Keratinocyte (primary cell): Measurements from ENCODE around the gene AGPAT2. TPM values are rescaled to one million over a fixed set of nuclear protein-coding genes. Genes with fewer than 3 reads are reported as not detected.

Source experiments
- DNase-seq: peaks from one replicate; pipeline ENCODE4 v3.0.0-alpha.2; 2011; ENCODE audit warnings: low read depth, missing footprints, low spot score
- FAIRE-seq: peaks from 2 replicates; lab custom pipeline; 2011; peaks lifted over from hg19 to GRCh38; lab: Jason Lieb, UNC
- H2AFZ ChIP-seq: 2 replicates; pipeline ENCODE4 v1.6.0; 2012; ENCODE audit warnings: low read length, control low read depth, inconsistent platforms; ENCODE audit not compliant: control insufficient read depth
- H3K27ac ChIP-seq: 2 replicates; pipeline ENCODE4 v1.5.1; 2011; ENCODE audit warnings: low read length; ENCODE audit not compliant: control insufficient read depth, insufficient read depth
- H3K27me3 ChIP-seq: 3 replicates; pipeline ENCODE4 v1.6.0; 2011; ENCODE audit warnings: low read length; ENCODE audit not compliant: control insufficient read depth, insufficient read depth; ENCODE audit errors: extremely low read depth
- H3K36me3 ChIP-seq, 2 experiments: 2 replicates in 1 of 2; 3 replicates in 1 of 2; pipeline ENCODE4 v1.5.1; 2011; ENCODE audit warnings: low read length in 2 of 2, mild to moderate bottlenecking in 1 of 2; ENCODE audit not compliant: control insufficient read depth in 2 of 2, insufficient read depth in 2 of 2; ENCODE audit errors: extremely low read depth in 1 of 2
- H3K4me1 ChIP-seq: 3 replicates; pipeline ENCODE4 v1.5.1; 2011; ENCODE audit warnings: low read length; ENCODE audit not compliant: control insufficient read depth, insufficient read depth; ENCODE audit errors: extremely low read depth
- H3K4me2 ChIP-seq: 3 replicates; pipeline ENCODE4 v1.6.0; 2011; ENCODE audit warnings: low read depth, low read length; ENCODE audit not compliant: control insufficient read depth, insufficient read depth; ENCODE audit errors: extremely low read depth
- H3K4me3 ChIP-seq, 3 experiments: fragments of 200-600 bp in 1 of 3; sonication (generic) in 1 of 3; 2 replicates in 2 of 3; 3 replicates in 1 of 3; pipeline ENCODE4 v1.5.1; 2011 to 2016; ENCODE audit warnings: low read length in 3 of 3, mild to moderate bottlenecking in 3 of 3, control low read depth in 2 of 3, inconsistent platforms in 1 of 3, low read depth in 1 of 3, mixed read lengths in 1 of 3, mixed run types in 1 of 3, moderate library complexity in 1 of 3; ENCODE audit not compliant: control insufficient read depth in 2 of 3, insufficient read depth in 2 of 3; ENCODE audit errors: extremely low read depth in 1 of 3
- H3K79me2 ChIP-seq: 2 replicates; pipeline ENCODE4 v1.6.0; 2012; ENCODE audit warnings: low read length; ENCODE audit not compliant: control insufficient read depth, insufficient read depth
- H3K9ac ChIP-seq: 3 replicates; pipeline ENCODE4 v1.6.0; 2011; ENCODE audit warnings: low read length; ENCODE audit not compliant: control insufficient read depth, insufficient read depth; ENCODE audit errors: extremely low read depth
- H3K9me1 ChIP-seq: 3 replicates; pipeline ENCODE4 v1.6.0; 2011; ENCODE audit warnings: low read length; ENCODE audit not compliant: control insufficient read depth, insufficient read depth; ENCODE audit errors: extremely low read depth
- H3K9me3 ChIP-seq: 2 replicates; pipeline ENCODE4 v1.5.1; 2012; ENCODE audit warnings: low read depth, low read length; ENCODE audit not compliant: control insufficient read depth
- H4K20me1 ChIP-seq: 3 replicates; pipeline ENCODE4 v1.6.0; 2011; ENCODE audit warnings: low read length; ENCODE audit not compliant: control insufficient read depth, insufficient read depth; ENCODE audit errors: extremely low read depth
- CTCF ChIP-seq, 3 experiments: IDR thresholded peaks in 1 of 3; conservative IDR thresholded peaks in 1 of 3; optimal IDR thresholded peaks in 1 of 3; 2 replicates in 2 of 3; 3 replicates in 1 of 3; pipeline versions ENCODE3 to v1.5.1; 2011; ENCODE audit warnings: low read length in 3 of 3, mild to moderate bottlenecking in 3 of 3, moderate library complexity in 2 of 3, control low read depth in 1 of 3, inconsistent platforms in 1 of 3; ENCODE audit not compliant: insufficient read depth in 2 of 3; ENCODE audit errors: extremely low read depth in 1 of 3
- EZH2 ChIP-seq: IDR thresholded peaks from one replicate; pipeline ENCODE4 v1.6.1; 2012; ENCODE audit warnings: inconsistent platforms, mild to moderate bottlenecking, low read length, moderate library complexity
- dilution Hi-C: fragments of 300-500 bp; cut with MboI; formaldehyde crosslinking; loops from one replicate; pipeline ENCODE4 v1.7.0; 2020; ENCODE audit warnings: low sequenced_read_pairs; ENCODE audit not compliant: extremely low pct_ligation_motif_present
- polyA plus RNA-seq, 5 experiments: library from polyadenylated mRNA; depleted of rRNA in 3 of 5; stranded (reverse) in 3 of 5; stranded (forward) in 1 of 5; unstranded in 1 of 5; fragments of >200 nt; gene quantifications; 1 replicate in 1 of 5; 2 replicates in 3 of 5; 3 replicates in 1 of 5; pipeline versions ENCODE4 v1.2.1 to v1.2.3, GENCODE V29; 2011 to 2012; ENCODE audit warnings: missing spikeins in 2 of 5, low read depth in 1 of 5, low replicate concordance in 1 of 5

Gene AGPAT2
- polyA plus RNA-seq, 1 donor (not counting 4 experiments of a cell fraction or from before 2014, with no cell fraction given): 26.5 TPM

- Histone ChIP-seq H3K79me2 (peaks cover 15% of the 10 kb centered on the region), H3K27ac (no peak overlapping the region), H3K4me1 (peaks cover 17% of the 10 kb centered on the region), H3K9ac (no peak overlapping the region), H3K4me2 (no peak overlapping the region), H3K27me3 (no peaks in the 10 kb centered on the region), H2AFZ (no peak overlapping the region), H3K4me3 (no peak overlapping the region), H3K9me1 (no peaks in the 10 kb centered on the region), H4K20me1 (peaks cover 7% of the 10 kb centered on the region), H3K9me3 (no peaks in the 10 kb centered on the region), H3K36me3 (peaks cover 0 to 3% of the 10 kb centered on the region in 2 experiments)
- TF ChIP-seq CTCF (optimal IDR thresholded peaks at IDR 0.05 in 1 of 3, IDR thresholded peaks at IDR 0.05 in 1 of 3, conservative IDR thresholded peaks at IDR 0.05 in 1 of 3; ENCODE audit: extremely low read depth in 1 of 3, insufficient read depth in 2 of 3, low read length in 3 of 3): no peak
- DNase-seq (no peak), FAIRE-seq (no peak)
- dilution Hi-C loops: no loop called here
Observed at GRCh38 chr9:136684339-136684738, 2.9 kb downstream of the AGPAT2 start.

- Histone ChIP-seq H2AFZ (no peak overlapping the region), H3K79me2 (peaks cover 15% of the 10 kb centered on the region), H3K4me2 (no peak overlapping the region), H3K27ac (no peak overlapping the region), H3K9me3 (no peaks in the 10 kb centered on the region), H3K27me3 (no peaks in the 10 kb centered on the region), H3K9me1 (no peaks in the 10 kb centered on the region), H3K4me1 (peaks cover 17% of the 10 kb centered on the region), H4K20me1 (peaks cover 7% of the 10 kb centered on the region), H3K36me3 (peaks cover 0 to 3% of the 10 kb centered on the region in 2 experiments), H3K9ac (no peak overlapping the region), H3K4me3 (no peak overlapping the region)
- dilution Hi-C loops: no loop called here
- DNase-seq: no peak
- FAIRE-seq: no peak
- TF ChIP-seq EZH2 (no peak), CTCF (optimal IDR thresholded peaks at IDR 0.05 in 1 of 3, IDR thresholded peaks at IDR 0.05 in 1 of 3, conservative IDR thresholded peaks at IDR 0.05 in 1 of 3; ENCODE audit: extremely low read depth in 1 of 3, insufficient read depth in 2 of 3, low read length in 3 of 3) (no peak)
Observed at GRCh38 chr9:136683755-136684154, 3.5 kb downstream of the AGPAT2 start.
